Tibial artery (tissue), 4 donors: Measurements from ENCODE around the gene ISYNA1.

ENCODE experiments used
- DNase-seq, 2 donors: peaks; one replicate each; pipeline ENCODE4 v3.0.0-alpha.2; 2019
- H3K27ac ChIP-seq, 2 donors: fragments of 200-600 bp; sonication (generic) in 1 of 2; 1 replicate in 1 of 2; 2 replicates in 1 of 2; pipeline ENCODE4 v1.5.1; 2018 to 2019; ENCODE audit warnings: mild to moderate bottlenecking in 1 of 2
- H3K27me3 ChIP-seq, 2 donors: fragments of 200-600 bp; sonication (generic) in 1 of 2; one replicate each; pipeline versions ENCODE4 v1.5.1 to v1.6.0; 2016 to 2019
- H3K36me3 ChIP-seq, 3 donors: fragments of 200-600 bp; sonication (generic) in 2 of 3; one replicate each; pipeline ENCODE4 v1.5.1; 2016 to 2019; ENCODE audit warnings: mild to moderate bottlenecking in 2 of 3
- H3K4me1 ChIP-seq, 4 donors: fragments of 200-600 bp; sonication (generic) in 2 of 4; 1 replicate in 3 of 4; 2 replicates in 1 of 4; pipeline ENCODE4 v1.5.1; 2016 to 2019
- H3K4me3 ChIP-seq, 2 donors: fragments of 200-600 bp; sonication (generic) in 1 of 2; 1 replicate in 1 of 2; 2 replicates in 1 of 2; pipeline ENCODE4 v1.5.1; 2018 to 2019; ENCODE audit warnings: mild to moderate bottlenecking in 2 of 2
- H3K9me3 ChIP-seq, 3 donors: fragments of 200-600 bp; sonication (generic) in 1 of 3; one replicate each; pipeline ENCODE4 v1.5.1; 2016 to 2019
- CTCF ChIP-seq, 2 experiments: fragments of 200-600 bp in 1 of 2; fragments of 450-650 bp in 1 of 2; IDR thresholded peaks; one replicate each; pipeline ENCODE4 v1.5.1; 2017 to 2019; ENCODE audit warnings: antibody characterized with exemption in 2 of 2, mild to moderate bottlenecking in 1 of 2, moderate library complexity in 1 of 2
- intact Hi-C: fragments of 100-400 bp; cut with DNase I; formaldehyde crosslinking; loops from one replicate; pipeline ENCODE4 v1.15.0; 2023; ENCODE audit warnings: low total_unique reads

Gene ISYNA1

GRCh38 chr19:18388960-18389725 is 48.8 kb downstream of the ISYNA1 start:
- Histone ChIP-seq H3K4me1 (peaks cover 0 to 20% (median 8%) of the 10 kb centered on the region in 4 donors), H3K27ac (peak overlapping the region in 1 of 2 donors; percentile 18), H3K4me3 (no peak overlapping the region), H3K9me3 (no peaks in the 10 kb centered on the region), H3K36me3 (no peaks in the 10 kb centered on the region), H3K27me3 (peaks cover 0 to 15% of the 10 kb centered on the region in 2 donors)
- no peak for DNase-seq
- intact Hi-C loops, result no loop called here
- TF ChIP-seq CTCF (IDR thresholded peaks at IDR 0.05), result no peak

GRCh38 chr19:18388100-18388959 is 49.6 kb downstream of the ISYNA1 start:
- H3K4me3 ChIP-seq, result peak overlapping the region; percentile 25 to 45
- intact Hi-C loops, result no loop called here
- no peaks in the 10 kb centered on the region for H3K36me3 ChIP-seq
- peak overlapping the region; percentile 18 to 44 for H3K27ac ChIP-seq
- peak; percentile 99 to 100 for TF ChIP-seq CTCF (IDR thresholded peaks at IDR 0.05)
- DNase-seq, result peak; percentile 76 to 91
- peaks cover 0 to 19% of the 10 kb centered on the region in 2 donors for H3K27me3 ChIP-seq
- peaks cover 0 to 20% (median 8%) of the 10 kb centered on the region in 4 donors for H3K4me1 ChIP-seq
- no peaks in the 10 kb centered on the region for H3K9me3 ChIP-seq

- Histone ChIP-seq H3K27ac (no peak overlapping the region), H3K27me3 (peaks cover 0 to 35% of the 10 kb centered on the region in 2 donors), H3K4me3 (peak overlapping the region in 1 of 2 donors; percentile 11), H3K9me3 (no peaks in the 10 kb centered on the region), H3K36me3 (no peaks in the 10 kb centered on the region), H3K4me1 (peaks cover 0 to 20% (median 8%) of the 10 kb centered on the region in 4 donors)
- TF ChIP-seq CTCF (IDR thresholded peaks at IDR 0.05), result no peak
- DNase-seq, result peak in 1 of 2 donors; percentile 67
- intact Hi-C loops, result no loop called here
Measured at GRCh38 chr19:18386543-18387271, 51.2 kb downstream of the ISYNA1 start.

GRCh38 chr19:18385675-18386542 is 52.0 kb downstream of the ISYNA1 start, which contains the start of gene GDF15:
GDF15 (plus strand) TSS chr19:18386158; CDS start chr19:18386190, 32 bp downstream.
- Histone ChIP-seq H3K4me1 (peaks cover 0 to 20% (median 9%) of the 10 kb centered on the region in 4 donors), H3K4me3 (peak within 1 kb of the TSS in 1 of 2 donors; percentile 11), H3K27ac (no peak within 1 kb of the TSS), H3K36me3 (no peaks in the 10 kb centered on the region), H3K27me3 (peaks cover 0 to 36% of the 10 kb centered on the region in 2 donors), H3K9me3 (no peaks in the 10 kb centered on the region)
- peak; percentile 80 to 84 for DNase-seq
- intact Hi-C loops, result no loop called here
- TF ChIP-seq CTCF (IDR thresholded peaks at IDR 0.05), result peak; percentile 21 to 33
